GM21717 (cell line): ENCODE results near the gene LMOD3.
A peak's percentile ranks its signal among the peaks of the same experiment; 100 is the strongest.

Experiments
- ATAC-seq: cut with Tn5 transposase; IDR thresholded peaks from one replicate; pipeline ENCODE4 v1.9.1; 2021; ENCODE audit warnings: mild to moderate bottlenecking, moderate library complexity; ENCODE audit not compliant: unreplicated experiment

LMOD3 gene

DNA sequence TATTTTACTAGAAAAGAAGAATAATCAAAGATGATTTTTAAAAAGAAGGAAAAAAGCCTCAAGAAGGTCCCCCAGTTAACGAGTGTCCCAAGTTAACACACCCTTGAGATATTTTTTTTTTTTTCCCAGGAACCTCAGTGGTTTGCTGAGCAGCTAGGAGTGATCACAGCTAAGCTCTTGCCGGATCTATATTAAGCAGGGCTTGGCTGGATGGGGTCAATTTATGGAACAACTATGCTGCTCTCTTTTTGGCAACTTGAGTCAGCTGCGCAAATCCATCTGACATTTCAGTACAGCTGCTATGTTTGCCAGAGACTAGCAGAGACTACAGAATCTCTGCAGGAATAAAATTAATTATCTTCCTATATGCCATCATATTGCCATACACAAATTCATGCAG is at the start of gene LMOD3:
TSS of gene LMOD3 (minus strand) at position 193 of the 400 bp plus-strand sequence. CDS start 209 bp downstream, outside the sequence.
- no peak for ATAC-seq

DNA sequence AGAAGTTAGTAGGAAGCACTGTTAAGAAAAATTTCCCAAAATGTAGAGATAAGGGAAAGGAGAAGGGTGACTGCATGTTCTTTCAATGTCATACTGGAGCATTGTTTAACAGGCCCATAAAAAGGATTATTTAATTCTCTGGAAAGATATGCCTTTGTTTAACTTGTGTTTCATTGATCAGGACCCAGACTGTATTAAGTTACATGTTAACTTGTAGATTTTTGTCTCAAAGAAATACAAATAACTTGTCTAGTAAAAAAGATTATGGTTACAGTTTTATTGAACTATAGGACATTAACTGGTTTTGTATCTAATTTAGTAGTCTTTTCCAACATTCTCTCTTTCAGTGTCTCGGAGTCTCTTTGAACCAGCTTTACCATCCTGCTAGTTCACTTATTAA is 49.7 kb upstream of the LMOD3 start:
- ATAC-seq: no peak

DNA sequence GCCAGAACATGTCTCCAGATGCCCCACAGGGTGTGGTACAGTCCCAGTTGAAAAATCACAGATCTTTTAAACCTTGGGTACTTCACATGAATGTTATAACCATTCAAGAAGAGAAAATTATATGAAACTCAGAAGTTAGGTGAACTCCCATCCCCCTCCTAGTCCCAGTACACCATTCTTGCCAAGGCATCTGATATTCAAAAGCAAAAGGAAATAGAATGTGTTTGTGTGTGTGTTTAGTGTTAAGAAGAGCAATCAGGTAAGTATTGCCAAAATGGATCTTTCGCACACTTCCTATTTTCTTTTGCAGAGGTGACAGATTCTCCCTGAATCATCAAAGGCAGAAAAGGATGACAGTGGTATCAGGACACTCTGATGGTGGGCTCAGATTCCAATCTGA is 44.1 kb upstream of the LMOD3 start:
- no peak for ATAC-seq

DNA sequence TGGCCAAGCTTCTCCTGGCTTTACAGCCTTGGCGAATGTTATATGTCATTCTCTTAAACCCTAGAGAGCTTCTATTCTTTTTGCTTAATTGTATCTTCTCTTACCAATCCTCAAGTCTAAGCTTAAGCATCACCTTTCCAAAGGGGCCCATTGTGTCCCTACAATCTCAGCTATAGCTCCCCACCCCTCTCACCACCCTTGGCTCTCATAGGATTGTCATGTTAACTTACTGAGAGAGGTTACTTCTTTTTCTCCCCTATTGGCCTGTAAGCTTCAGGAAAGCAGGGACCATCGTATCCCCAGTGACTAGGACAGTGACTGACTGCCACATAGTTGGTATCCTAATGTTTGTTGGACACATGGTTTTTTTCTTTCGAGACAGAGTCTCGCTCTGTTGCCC is 43.3 kb upstream of the LMOD3 start:
- no peak for ATAC-seq

DNA sequence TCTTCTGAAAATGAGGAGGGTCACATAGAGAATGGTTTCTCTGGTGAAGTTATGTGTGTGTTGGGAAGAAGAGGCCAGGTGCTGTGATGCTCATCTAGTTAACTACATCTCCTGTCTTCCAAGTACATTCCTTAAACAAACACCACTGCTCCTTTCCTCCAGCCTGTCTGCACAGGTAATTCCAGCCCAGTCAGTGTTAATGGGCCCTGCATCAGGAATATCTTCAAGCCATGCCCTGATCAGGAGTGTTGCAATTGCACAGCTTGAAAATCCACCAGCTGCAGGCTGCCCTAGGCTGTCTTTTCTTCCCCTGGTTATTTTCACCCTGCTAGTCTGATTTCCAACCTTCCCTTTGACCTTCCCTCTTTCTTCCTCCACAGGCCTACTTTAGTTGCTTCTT is 41.9 kb upstream of the LMOD3 start:
- ATAC-seq: no peak

DNA sequence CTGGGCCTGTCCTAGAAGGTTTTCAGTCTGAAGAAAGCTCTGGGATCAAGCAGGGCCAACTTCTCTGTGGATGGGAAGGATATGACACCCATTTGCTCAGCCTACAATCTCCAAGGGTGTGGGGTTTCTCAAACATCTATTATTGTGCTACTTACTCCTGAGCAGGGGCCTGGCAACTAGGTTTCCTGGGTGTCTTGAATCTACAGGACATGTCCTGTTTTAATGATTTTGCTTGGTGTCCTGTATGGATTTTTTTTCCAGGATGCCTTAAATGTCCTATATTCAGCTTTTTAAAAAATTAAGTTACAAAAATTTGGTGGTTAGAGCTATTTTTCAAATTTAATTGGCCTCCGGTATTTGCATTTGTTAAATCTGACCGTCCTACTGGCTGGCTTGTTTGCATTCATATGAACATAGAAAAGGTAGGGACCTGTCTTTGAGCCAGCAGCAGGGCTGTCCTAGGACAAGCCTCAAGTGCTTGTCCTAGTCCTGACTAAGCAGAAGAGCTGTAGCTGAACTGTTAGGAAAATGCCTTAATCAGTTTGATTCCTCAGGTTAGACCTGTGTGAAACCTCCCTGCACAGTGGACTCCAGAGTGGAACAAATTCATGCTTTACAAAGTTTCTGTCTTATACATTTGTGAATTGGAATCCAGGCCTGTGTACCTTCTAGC is 40.0 kb upstream of the LMOD3 start:
- no peak for ATAC-seq

DNA sequence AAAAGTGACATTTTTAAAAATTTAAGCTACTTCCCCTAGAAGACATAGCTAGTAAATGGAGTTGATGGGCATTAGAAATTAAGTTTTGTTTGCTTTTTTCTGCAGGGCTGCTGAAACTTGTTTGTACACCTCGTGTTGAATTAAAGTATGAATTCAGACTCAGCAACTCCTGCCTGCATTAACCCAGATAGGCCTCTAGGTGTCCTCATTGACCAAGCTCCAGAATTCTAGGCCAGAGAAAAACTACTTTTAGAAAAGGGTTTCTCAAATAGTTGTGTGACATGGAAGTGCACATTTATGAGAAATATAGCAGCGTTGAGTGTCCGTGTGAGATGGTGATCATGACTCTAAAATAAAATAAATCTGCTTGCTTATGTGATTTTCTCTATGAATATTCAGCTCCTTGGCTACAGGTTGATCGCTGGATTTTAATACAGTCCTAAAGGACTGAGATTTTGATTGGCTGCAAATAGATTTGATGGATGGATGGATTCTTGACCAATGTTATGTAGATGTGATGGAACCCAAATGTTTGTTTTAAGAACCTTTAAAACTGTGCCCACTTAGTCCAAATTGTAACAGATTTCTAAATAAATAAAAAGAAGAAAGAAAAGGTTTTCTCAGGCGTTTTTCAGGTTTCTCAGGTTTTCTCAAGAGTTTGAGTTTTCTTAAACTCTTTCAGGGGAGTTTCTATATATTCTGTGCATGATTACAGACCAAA is 39.4 kb upstream of the LMOD3 start:
- no peak for ATAC-seq

DNA sequence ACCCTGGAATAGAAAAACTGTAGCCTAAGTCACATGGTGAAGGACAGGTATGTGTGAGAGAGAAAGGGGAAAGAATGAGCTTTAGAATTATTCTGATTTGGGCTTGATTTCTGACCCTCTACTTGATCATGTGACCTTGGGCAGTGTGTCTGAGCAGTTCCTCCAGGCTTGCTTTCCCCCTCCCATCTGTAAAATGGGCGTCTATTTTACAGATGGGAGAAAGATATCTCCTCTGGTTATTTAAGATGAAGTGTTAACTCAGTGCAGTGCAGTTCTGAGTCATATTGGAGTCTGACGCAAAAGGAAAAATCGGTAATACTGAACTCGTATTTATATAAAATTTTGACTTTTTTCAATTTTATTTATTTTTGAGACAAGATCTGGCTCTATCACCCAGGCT is 38.1 kb upstream of the LMOD3 start:
- ATAC-seq: no peak

DNA sequence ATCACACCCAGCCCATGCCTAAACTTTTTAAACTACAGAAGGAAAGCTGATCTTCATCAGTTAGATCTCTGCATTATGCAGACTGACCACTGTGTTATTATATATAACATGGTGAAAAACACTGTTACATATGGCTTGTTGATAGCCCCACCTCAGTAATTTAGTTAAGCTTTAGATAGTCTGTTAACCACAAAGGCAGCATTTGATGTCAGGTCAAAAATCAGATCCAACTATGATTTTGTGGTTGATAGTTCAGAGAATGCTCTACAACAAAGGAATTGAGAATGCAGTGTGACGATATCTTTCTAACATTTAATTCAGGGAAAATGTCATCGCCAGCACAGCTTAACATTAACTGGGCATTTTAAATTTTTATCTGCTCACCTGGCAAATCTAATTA is 37.7 kb upstream of the LMOD3 start:
- no peak for ATAC-seq

DNA sequence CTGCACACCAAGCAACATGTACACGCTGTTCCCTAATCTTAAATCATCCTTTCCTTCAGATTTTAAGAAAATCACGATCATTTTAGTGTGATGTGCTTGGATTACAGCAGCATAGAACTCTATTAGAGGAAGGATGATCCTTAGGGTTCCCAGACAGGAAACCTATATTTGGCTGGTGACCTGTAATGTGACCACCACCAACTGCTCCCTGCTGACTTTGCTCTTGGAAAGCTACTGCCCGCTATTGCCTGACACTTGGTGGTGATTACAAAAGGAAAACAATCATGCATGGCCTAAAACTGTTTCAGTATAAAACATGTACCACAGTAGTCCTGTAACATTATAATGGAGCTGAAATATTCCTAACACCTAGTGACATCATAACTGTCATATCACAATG is 27.2 kb upstream of the LMOD3 start:
- no peak for ATAC-seq

DNA sequence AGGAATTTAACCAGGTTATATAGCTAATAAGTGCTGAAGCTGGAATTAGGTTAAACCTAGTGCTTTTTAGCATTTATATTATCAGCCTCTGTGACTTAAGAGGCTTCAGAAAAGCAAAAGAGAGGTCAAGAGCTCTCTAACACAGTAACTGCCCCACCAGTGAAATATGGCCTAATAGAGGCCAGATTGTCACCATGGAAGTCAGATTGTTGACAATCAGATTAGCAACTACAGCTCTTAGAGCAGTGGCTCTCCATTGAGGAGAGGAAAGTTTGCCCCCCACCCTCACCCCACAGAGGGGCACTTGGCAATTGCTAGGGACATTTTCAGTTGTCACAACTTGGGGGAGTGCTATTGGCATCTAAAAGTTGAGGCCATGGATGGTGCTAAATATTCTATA is 23.3 kb upstream of the LMOD3 start:
- no peak for ATAC-seq

DNA sequence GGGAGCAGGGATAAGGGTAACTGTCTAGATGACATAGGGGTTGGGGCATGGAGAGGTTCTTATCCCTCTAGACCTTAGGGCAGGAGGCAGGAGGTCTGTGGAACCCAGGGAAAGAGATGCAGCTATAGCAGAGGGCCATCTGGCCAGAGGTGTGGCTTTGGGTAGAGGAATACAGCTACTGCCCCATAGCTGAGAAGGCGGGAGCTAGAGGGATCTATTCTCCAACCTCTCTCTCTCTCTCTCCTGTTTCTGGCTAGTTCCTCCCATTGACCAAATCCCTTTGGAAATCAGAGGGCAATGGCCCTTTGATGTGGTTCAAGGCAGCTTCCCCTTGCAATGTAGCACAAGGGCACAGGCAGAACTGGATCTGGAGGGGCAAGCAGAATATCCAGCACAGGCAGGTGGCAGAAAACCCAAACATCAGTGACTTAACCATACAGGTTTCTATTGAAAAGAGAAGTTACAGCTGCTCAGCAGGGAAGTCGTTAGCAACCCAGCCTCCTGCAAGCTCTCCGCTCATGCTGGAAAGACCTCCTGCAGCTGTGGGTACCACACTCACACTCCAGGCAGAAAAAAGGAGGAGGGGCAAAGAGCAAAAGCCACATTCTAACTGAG is 22.3 kb upstream of the LMOD3 start:
- ATAC-seq: no peak

DNA sequence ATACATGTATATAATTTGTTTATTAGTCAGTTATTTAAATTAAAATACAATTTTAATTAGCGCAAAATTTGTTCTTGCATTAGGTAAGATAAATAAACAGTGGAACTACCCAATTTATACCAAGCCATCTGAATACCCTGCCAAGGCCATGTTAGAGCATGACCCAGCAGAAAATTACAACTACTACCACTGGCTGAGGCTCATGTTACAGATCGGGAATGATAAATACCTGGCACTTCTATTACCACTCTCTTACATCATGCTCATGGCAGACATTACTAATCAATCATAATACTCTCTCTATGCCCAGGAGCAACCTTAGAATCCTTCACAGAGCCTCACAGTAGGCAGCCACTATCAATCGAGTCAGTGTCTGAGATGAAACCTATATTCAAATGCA is 21.2 kb upstream of the LMOD3 start:
- ATAC-seq: no peak

DNA sequence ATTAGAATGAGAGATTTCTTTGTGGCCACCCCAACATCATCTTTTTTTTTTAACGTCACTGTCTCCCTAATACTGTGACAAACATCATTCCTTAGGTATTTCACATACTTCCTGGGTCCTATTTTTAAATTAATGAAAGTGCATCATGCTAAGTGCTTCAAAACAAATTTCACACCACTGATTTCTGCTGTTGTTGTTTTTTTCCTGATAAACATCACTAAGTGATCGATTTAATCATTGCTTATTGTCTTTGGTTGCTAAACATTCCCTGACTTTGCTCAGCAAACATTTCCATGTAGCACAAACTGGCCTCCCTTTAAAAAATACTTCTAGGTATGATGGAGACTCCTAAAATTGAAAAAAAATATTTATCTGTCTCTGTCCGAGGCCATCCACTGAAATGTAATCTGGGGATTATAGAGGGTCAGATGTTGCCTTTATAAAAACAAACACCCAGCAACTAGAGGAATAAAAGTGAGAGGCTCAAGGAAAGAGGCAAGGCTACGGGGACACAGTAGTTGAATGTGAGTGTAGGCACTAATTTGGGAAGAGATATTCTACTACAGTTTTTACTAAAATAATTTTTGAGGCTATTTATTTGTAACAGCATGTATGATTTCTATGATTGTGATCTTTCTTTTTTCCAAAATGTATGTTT is 20.5 kb upstream of the LMOD3 start:
- ATAC-seq: no peak

DNA sequence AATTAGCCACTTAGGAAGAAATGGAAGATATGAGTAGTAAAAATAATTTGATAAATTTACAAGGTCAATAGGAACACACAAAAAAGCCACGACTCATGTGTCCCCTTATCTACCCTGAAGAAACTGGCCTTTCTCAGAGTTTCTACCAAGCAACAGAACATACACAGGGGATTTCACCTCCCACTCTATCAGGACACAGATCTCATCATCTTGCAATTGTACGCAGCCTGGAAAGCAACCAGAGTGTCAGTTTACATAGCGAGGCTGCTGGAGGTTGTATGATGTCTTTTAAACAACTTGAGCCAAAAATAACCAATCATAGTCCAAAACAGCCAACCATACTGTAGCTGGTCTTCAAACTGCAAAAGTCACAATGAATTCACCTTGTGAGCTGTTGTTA is 19.7 kb upstream of the LMOD3 start:
- no peak for ATAC-seq

DNA sequence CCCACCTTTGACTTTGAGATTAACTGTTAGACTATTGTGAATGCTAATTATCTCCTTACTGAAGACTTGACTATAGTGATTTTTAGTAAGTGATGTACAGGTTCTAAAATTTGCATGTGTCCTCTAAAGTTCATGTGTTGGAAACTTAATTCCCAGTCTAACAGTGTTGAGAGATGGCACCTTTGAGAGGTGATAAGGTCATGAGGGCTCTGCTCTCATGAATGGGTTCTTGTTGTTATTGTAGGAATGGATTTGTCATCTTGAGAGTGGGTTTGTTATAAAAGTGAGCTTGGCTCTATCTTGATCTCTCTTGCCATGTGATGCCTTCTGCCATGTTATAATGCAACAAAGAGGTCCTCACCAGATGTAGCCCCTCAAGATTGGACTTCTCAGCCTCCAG is 18.9 kb upstream of the LMOD3 start:
- ATAC-seq: no peak

DNA sequence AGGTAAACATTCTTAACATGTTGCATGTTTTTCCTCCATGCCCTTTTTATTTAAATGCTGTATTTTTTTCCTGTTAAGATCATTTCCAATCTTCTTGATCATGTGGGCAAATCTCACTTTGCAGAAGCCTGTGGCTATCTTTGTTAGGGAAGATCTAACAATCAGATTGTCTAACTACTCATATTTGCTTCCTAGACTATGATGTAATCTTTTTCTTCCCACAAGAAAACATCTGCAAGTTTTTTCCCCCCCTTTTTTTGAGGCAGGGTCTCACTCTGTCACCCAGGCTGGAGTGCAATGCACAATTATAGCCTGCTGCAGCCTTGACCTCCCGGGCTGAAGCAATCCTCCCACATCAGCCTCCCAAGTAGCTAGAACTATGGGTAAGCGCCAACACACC is 15.0 kb upstream of the LMOD3 start:
- ATAC-seq: no peak

DNA sequence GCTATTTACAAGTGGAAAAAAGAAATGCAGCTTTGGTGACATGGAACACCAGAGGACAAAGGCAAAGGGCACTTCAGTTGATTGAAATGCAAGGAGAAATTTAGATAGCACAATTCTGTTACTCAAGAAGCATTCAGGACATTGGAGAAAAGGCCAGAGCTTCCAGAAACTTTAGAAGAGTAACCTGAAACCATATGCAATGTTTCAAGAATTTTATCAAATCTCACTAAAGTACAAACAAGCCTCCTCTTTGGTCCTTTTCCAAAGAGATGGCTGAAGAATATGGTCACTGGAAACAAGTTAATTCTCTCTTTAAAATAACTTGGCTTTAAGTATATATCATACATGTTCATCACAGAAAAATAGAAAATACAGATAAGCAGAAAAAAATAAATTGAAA is 14.6 kb upstream of the LMOD3 start:
- ATAC-seq: no peak

DNA sequence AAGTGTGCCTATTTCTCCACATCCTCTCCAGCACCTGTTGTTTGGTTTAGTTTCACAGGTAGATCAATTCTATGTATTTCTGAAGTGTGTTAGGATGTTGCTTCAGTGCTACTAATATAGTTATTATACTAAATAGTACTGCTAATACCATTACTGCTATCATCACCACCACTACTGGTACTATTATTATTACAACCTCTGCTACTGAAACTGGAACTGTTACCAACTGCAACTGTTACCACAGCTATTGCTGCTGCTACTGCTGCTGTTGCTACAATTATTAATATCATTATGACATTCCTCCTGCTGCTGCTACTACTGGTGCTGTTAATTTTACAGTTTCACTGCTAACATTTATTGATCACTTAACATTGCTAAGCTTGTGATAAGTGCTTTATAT is 8.3 kb upstream of the LMOD3 start:
- peak; percentile 78 for ATAC-seq

DNA sequence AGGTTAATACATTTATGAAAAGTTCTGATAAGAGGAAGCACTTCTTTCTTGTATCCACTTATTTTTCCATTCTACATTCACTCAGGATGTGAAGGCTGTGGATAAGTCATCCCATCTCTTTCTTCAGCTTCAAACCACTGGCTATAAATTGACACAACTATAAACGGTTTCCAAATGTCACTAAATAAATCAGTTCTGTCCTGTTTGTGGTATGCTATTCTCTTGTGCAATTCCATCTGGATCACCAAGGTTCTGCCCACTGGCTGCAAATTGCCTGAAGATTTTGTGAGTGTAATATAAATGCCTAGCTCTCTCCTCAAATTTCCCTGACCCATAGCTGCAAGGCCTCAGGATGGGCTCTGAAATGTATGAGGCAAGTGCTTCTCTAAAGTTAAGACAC is 7.1 kb upstream of the LMOD3 start:
- ATAC-seq: no peak

DNA sequence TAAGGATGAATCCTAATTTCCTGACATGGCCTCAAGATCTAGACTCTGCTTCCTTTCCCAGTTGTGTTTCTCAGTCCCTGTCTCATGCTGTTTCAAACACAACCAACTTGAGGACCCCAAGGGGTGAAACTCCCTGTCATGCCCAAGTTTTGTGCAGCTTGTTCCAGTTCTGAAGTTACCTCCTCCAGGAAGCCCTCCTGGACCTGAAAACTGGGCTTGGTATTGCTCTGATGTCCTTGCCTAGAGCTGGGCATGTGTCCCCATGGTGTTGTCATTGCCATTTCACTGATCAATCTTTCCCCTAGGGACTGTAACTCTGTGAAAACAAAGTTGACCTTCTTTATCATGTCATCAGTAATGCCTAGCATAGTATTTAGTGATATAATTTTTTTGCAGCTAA is 6.1 kb upstream of the LMOD3 start:
- no peak for ATAC-seq

DNA sequence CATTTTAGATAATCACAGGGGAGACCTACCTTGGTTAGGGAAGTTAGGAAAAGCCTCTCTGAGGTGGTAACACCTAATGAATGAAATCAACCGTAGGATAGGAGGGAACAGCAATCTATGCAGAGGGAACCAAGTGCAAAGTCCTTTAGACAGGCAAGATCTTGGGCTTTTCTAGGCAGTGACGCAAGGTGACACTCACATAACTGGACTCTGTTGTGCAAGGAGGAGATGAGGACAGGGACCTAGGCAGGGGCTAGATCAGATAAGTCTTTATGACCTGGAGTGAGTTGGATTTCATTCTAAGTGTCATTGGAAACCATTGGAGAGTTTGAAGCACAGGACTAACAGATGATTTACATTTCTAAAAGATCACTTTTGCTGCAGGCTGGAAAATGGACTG is 4.6 kb upstream of the LMOD3 start:
- no peak for ATAC-seq
